Measurements from ENCODE around the gene CALD1. TPM values are rescaled to one million over a fixed set of nuclear protein-coding genes. Genes with fewer than 3 reads are reported as not detected.

Gene CALD1
- total RNA-seq, 1 experiment from 2014 or later: 107 TPM

- no peak overlapping the region for H2AFZ ChIP-seq (ENCODE audit: low read length)
- H3K56ac ChIP-seq (ENCODE audit: insufficient read length, low read depth, low read length): no peak overlapping the region
- peaks cover 10% of the 10 kb centered on the region for H3K79me2 ChIP-seq (ENCODE audit: insufficient read depth, low read length)
- no peaks in the 10 kb centered on the region for H3K9me3 Mint-ChIP-seq
- H4K91ac ChIP-seq (ENCODE audit: insufficient read length, low read depth, low read length): no peak overlapping the region
- H2BK20ac ChIP-seq (ENCODE audit: low read depth, low read length, poor library complexity, severe bottlenecking): no peak overlapping the region
- H3K4me1 Mint-ChIP-seq: peaks cover 2% of the 10 kb centered on the region in 2 experiments; a peak in 1 of 4 replicates
- H3K4me3 Mint-ChIP-seq: no peak overlapping the region
- H2BK5ac ChIP-seq (ENCODE audit: insufficient read length, low read length): no peak overlapping the region
- no CpG with 5 or more reads among the region's 9 CpGs for WGBS (ENCODE audit: extremely low coverage, insufficient read length, low lambda C conversion rate)
- no peak overlapping the region for H2BK120ac ChIP-seq (ENCODE audit: low read depth, low read length, poor library complexity, severe bottlenecking)
- H4K5ac ChIP-seq (ENCODE audit: insufficient read length, low read depth, low read length): no peak overlapping the region
- no peaks in the 10 kb centered on the region for H3K79me1 ChIP-seq (ENCODE audit: insufficient read depth, low read depth, low read length, poor library complexity, severe bottlenecking)
- H4K20me1 ChIP-seq (ENCODE audit: control insufficient read depth, insufficient read depth, insufficient read length): no peaks in the 10 kb centered on the region
- no peak overlapping the region for H2BK15ac ChIP-seq (ENCODE audit: low read depth, low read length)
- H3K27ac ChIP-seq (ENCODE audit: insufficient read length, low read depth, low read length): no peak overlapping the region
- no peaks in the 10 kb centered on the region for H3K9me3 ChIP-seq (ENCODE audit: control insufficient read depth, low read depth, low read length)
- no peak overlapping the region for H3K23ac ChIP-seq (ENCODE audit: insufficient read length, low read depth, low read length)
- no peak overlapping the region for H3K14ac ChIP-seq (ENCODE audit: insufficient read depth, low read length)
- peaks cover 0 to 12% (median 0%) of the 10 kb centered on the region in 3 experiments; a peak in 2 of 7 replicates for H3K36me3 Mint-ChIP-seq (ENCODE audit: insufficient read depth in 1 of 3, low read depth in 3 of 3)
- no peaks in the 10 kb centered on the region for H3K23me2 ChIP-seq (ENCODE audit: insufficient read length, low read depth, low read length, poor library complexity, severe bottlenecking)
- no peak overlapping the region for H3T11ph ChIP-seq (ENCODE audit: low read length)
- H3K4me1 ChIP-seq (ENCODE audit: insufficient read depth, low read length): no peaks in the 10 kb centered on the region
- H2BK12ac ChIP-seq (ENCODE audit: insufficient read length, low read depth, low read length): no peak overlapping the region
- no peaks in the 10 kb centered on the region for H3K27me3 Mint-ChIP-seq (ENCODE audit: low read depth)
- H3K4me2 ChIP-seq (ENCODE audit: insufficient read depth, insufficient read length, low read length): no peak overlapping the region
- no peak overlapping the region for H3K18ac ChIP-seq (ENCODE audit: insufficient read length, low read depth, low read length)
- no peak overlapping the region for H4K8ac ChIP-seq (replicated peaks; ENCODE audit: insufficient read length, low read depth, low read length)
- H3K27me3 ChIP-seq (ENCODE audit: insufficient read depth, low read length): no peaks in the 10 kb centered on the region
- H2AK5ac ChIP-seq (ENCODE audit: insufficient read length, low read length): no peak overlapping the region
- no peak overlapping the region for H3K4ac ChIP-seq (ENCODE audit: low read depth, low read length)
- H3K27ac Mint-ChIP-seq: no peak overlapping the region
- no peak for DNase-seq
- H3K9ac ChIP-seq (ENCODE audit: extremely low read depth, insufficient read length, low read length): no peak overlapping the region
- no peak for TF ChIP-seq CTCF (conservative IDR thresholded peaks at IDR 0.05)
Observed at GRCh38 chr7:134818613-134819345, 39.3 kb downstream of the CALD1 start.

Data from H9 (cell line).